Astrocyte of the spinal cord (primary cell): Measurements from ENCODE around the gene DYSF.
"Not testable (repeated sequence)": the region's sequence is repeated elsewhere in the genome, so short reads cannot be mapped to it uniquely, and the experiment has no call there.

Experiments used
- DNase-seq: peaks from one replicate; pipeline ENCODE4 v3.0.0; 2011; ENCODE audit warnings: low read depth, low spot score
- H3K4me3 ChIP-seq: 2 replicates; pipeline ENCODE4 v1.5.1; 2011; ENCODE audit warnings: low read depth, mild to moderate bottlenecking, low read length, moderate library complexity
- in situ Hi-C: cut with HindIII; loops from 2 replicates; pipeline ENCODE4 v1.10.0; 2017; ENCODE audit warnings: low sequenced_read_pairs
- TF ChIP-seq, protein P1 (sequence below): IDR thresholded peaks from 2 replicates; pipeline ENCODE4 v1.5.1; 2012; ENCODE audit warnings: low read depth, mild to moderate bottlenecking, low read length, inconsistent platforms

Gene DYSF

DNA sequence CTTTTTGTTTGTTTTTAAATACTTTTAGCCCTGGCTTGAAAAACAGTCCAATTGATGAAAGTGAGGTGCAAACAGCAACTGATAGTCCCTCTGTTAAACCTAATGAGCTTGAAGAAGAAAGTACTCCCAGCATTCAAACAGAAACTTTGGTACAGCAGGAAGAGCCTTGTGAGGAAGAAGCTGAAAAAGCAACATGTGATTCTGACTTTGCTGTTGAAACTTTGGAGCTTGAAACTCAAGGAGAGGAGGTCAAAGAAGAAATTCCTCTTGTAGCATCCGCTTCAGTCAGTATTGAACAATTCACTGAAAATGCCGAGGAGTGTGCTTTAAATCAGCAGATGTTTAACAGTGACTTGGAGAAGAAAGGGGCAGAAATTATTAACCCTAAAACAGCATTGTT, 30.6 kb upstream of the DYSF start:
- no peak for DNase-seq
- TF ChIP-seq, protein P1, sequence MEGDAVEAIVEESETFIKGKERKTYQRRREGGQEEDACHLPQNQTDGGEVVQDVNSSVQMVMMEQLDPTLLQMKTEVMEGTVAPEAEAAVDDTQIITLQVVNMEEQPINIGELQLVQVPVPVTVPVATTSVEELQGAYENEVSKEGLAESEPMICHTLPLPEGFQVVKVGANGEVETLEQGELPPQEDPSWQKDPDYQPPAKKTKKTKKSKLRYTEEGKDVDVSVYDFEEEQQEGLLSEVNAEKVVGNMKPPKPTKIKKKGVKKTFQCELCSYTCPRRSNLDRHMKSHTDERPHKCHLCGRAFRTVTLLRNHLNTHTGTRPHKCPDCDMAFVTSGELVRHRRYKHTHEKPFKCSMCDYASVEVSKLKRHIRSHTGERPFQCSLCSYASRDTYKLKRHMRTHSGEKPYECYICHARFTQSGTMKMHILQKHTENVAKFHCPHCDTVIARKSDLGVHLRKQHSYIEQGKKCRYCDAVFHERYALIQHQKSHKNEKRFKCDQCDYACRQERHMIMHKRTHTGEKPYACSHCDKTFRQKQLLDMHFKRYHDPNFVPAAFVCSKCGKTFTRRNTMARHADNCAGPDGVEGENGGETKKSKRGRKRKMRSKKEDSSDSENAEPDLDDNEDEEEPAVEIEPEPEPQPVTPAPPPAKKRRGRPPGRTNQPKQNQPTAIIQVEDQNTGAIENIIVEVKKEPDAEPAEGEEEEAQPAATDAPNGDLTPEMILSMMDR = no peak
- in situ Hi-C loops = no loop called here
- H3K4me3 ChIP-seq = no peak overlapping the region

DNA sequence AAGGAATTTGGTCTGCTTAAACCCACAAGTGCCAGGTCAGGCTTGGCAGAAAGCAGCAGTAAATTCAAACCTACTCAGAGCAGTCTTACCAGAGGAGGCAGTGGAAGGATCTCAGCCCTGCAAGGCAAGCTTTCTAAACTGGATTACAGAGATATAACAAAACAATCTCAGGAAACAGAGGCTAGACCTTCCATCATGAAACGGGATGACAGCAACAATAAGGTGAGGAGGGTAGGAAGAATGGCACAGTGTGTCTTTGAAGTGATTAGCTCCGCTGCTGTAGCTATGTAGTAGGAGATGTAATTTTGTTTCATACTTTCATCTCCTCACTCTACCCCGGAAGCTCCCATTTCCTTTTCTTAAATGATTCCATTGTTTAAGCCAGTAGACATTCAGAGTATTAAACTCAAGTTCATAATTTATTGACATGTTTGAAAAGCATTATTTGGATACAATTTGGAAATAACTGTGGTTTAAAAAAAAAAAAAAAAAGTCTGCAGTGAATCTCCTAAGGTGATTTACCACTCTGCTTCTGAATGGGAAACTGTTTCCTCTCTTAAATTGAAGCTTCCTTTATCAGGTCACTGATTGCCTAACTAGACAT, 29.4 kb upstream of the DYSF start:
- no peak overlapping the region for H3K4me3 ChIP-seq
- no peak for DNase-seq
- TF ChIP-seq, protein P1 = no peak
- in situ Hi-C loops = no loop called here

DNA sequence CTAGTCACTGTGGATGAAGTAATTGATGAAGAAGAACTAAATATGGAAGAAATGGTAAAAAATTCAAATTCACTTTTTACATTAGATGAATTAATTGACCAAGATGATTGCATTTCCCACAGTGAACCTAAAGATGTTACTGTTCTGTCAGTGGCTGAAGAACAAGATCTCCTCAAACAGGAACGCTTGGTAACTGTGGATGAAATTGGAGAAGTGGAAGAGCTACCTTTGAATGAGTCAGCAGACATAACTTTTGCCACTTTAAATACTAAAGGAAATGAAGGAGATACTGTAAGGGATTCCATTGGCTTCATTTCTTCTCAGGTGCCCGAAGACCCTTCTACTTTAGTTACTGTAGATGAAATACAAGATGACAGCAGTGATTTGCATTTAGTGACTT, 26.6 kb upstream of the DYSF start:
- TF ChIP-seq, protein P1 = no peak
- in situ Hi-C loops = no loop called here
- DNase-seq = no peak
- H3K4me3 ChIP-seq = no peak overlapping the region

DNA sequence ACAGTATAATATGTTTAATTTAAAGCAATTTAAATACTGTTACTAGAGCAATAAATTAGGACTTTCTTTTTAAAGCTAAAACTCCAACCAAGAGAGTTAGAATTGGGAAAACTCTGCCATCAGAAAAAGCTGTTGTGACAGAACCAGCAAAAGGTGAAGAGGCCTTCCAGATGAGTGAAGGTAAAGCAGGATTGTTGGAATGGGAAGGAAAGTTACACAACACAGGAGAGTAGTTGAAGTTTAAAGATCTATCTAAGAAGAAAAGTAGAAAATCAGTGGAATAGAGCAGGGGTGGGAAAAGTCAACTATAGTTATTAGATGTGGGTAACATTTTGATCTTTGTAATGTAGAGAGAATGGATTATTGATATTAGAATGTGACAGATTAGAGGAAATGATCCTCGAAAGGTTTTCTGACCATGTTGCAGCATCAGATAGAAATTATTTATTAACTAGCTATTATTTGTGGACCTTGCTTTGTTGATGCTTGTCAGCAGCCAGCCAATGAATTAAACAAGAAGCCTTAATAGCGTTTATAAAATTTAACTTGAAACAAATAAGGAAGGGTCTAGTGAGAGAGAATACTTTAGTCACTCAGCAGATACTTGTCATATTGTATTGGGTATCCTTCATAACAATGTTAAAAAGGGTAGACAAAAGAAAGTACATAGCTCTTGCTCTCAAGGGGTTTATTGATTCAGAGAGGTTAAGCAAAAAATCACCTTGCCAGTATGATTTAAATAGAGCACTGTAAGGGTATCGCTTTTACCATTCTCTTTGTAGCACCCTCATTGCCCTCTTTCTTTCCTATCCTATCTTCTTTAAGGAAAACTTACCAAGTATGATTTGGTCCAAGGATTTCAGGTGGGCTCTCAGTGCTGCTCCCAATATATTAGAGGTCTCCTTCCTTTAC, 24.6 kb upstream of the DYSF start:
- no peak for DNase-seq
- TF ChIP-seq, protein P1 = no peak
- in situ Hi-C loops = no loop called here
- H3K4me3 ChIP-seq = no peak overlapping the region

DNA sequence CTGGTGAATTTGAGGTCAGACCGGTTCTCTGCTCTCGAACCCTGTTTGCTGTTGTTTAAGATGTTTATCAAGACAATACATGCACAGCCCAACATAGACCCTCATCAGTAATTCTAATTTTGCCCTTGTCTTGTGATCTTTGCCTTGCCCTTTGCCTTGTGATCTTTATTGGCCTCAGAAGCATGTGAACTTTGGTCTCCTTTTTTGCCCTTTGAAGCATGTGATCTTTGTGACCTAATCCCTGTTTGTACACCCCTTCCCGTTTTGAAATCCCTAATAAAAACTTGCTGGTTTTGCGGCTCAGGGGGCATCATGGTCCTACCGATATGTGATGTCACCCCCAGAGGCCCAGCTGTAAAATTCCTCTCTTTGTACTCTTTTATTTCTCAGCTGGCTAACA, 8.2 kb upstream of the DYSF start:
- in situ Hi-C loops, H3K4me3 ChIP-seq, DNase-seq: not testable (repeated sequence)

DNA sequence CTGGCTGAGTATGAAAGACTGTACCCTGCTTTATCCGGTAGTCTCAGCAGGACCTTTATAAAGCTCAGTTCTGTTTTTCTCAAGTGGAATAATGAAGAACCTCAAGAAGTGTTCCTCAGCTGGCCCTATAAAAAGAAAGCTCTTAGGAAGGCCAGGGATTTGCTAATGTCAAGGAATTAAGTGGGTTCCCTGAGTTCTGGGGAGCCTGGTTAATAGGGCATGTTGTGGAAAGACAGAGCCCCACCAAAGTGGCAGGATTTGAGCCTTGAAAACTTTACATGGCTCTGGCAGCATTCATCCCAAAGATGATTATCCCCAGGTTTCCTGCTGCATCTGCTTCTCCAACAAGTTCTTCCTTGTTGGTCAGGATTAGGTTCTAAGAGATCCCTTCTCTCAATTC, 6.9 kb upstream of the DYSF start:
- in situ Hi-C loops = no loop called here
- DNase-seq = no peak
- H3K4me3 ChIP-seq = no peak overlapping the region
- TF ChIP-seq, protein P1 = no peak

DNA sequence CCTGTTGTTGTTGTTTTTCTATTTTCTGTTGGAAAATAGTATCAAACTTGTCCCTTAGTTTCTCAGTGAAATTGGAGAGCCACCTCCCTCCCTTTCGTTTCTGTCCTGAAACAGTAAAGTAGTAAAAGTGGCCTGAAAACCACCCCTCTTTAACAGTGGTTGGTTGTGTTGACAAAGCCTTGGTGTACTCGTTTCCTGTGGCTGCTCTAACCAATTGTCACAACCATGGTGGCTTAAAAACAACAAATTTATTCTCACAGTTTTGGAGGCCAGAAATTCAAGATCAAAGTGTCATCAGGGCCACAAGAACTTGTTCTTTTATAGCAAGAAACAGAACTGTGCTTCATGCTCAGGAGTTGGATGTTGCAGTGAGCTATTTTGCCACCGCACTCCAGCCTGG, 4.0 kb upstream of the DYSF start:
- in situ Hi-C loops = no loop called here
- no peak for DNase-seq

More for the DNA sequence above, 4.0 kb upstream of the DYSF start:
- H3K4me3 ChIP-seq = no peak overlapping the region
- TF ChIP-seq, protein P1 = no peak
